Neural cell (in vitro differentiated cells): Measurements from ENCODE around the gene GLRX.

Source experiments
- CTCF ChIP-seq: fragments of 450-650 bp; IDR thresholded peaks from 2 replicates; pipeline ENCODE4 v1.5.1; 2014; ENCODE audit warnings: antibody characterized with exemption, mild to moderate bottlenecking, moderate library complexity; ENCODE audit not compliant: poor library complexity, severe bottlenecking
- EP300 ChIP-seq: fragments of 450-650 bp; conservative IDR thresholded peaks from 2 replicates; pipeline ENCODE4 v1.6.1; 2014; ENCODE audit warnings: antibody characterized with exemption, mild to moderate bottlenecking, moderate library complexity; ENCODE audit not compliant: poor library complexity, severe bottlenecking
- EZH2 ChIP-seq: fragments of 200-600, 300-800 bp; shearing (Covaris generic), sonication (generic); IDR thresholded peaks from 2 replicates; pipeline ENCODE4 v1.6.1; 2014; ENCODE audit warnings: antibody characterized with exemption, low read length, borderline replicate concordance, mild to moderate bottlenecking; ENCODE audit not compliant: insufficient read depth, poor library complexity, severe bottlenecking
- MXI1 ChIP-seq: fragments of 450-650 bp; conservative IDR thresholded peaks from 2 replicates; pipeline ENCODE4 v1.6.1; 2014; ENCODE audit warnings: antibody characterized with exemption, mild to moderate bottlenecking; ENCODE audit not compliant: poor library complexity, severe bottlenecking
- POLR2AphosphoS5 ChIP-seq: IDR thresholded peaks from 2 replicates; pipeline ENCODE4 v1.6.1; 2012
- RAD21 ChIP-seq: fragments of 450-650 bp; conservative IDR thresholded peaks from 2 replicates; pipeline ENCODE4 v1.6.1; 2014; ENCODE audit warnings: antibody characterized with exemption, mild to moderate bottlenecking, moderate library complexity
- SMC3 ChIP-seq: fragments of 450-650 bp; conservative IDR thresholded peaks from 2 replicates; pipeline ENCODE4 v1.6.1; 2014; ENCODE audit warnings: antibody characterized with exemption, mild to moderate bottlenecking, moderate library complexity; ENCODE audit not compliant: poor library complexity

- TF ChIP-seq RAD21 (no peak), CTCF (peak; percentile 4), POLR2AphosphoS5 (no peak), EZH2 (no peak), EP300 (no peak), SMC3 (no peak), MXI1 (no peak)
Measured at GRCh38 chr5:95847261-95847592, 24.7 kb upstream of the GLRX start.
